Measurements from ENCODE around the gene PPP1CA.

GRCh38 chr11:67418476-67419281 is 17.0 kb upstream of the PPP1CA start:
- TF ChIP-seq EZH2 (IDR thresholded peaks at IDR 0.05; ENCODE audit: borderline replicate concordance, low read depth, low read length, severe bottlenecking) = no peak
- TF ChIP-seq, protein P1, sequence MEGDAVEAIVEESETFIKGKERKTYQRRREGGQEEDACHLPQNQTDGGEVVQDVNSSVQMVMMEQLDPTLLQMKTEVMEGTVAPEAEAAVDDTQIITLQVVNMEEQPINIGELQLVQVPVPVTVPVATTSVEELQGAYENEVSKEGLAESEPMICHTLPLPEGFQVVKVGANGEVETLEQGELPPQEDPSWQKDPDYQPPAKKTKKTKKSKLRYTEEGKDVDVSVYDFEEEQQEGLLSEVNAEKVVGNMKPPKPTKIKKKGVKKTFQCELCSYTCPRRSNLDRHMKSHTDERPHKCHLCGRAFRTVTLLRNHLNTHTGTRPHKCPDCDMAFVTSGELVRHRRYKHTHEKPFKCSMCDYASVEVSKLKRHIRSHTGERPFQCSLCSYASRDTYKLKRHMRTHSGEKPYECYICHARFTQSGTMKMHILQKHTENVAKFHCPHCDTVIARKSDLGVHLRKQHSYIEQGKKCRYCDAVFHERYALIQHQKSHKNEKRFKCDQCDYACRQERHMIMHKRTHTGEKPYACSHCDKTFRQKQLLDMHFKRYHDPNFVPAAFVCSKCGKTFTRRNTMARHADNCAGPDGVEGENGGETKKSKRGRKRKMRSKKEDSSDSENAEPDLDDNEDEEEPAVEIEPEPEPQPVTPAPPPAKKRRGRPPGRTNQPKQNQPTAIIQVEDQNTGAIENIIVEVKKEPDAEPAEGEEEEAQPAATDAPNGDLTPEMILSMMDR (IDR thresholded peaks at IDR 0.05; ENCODE audit: borderline replicate concordance, extremely low read depth, low read length, poor library complexity, severe bottlenecking) = no peak
